ENCODE measurements around the gene ASAP3. TPM values are rescaled to one million over a fixed set of nuclear protein-coding genes. Genes with fewer than 3 reads are reported as not detected.

Gene ASAP3
- total and polyA plus RNA-seq, 2 of the 4 experiments (the other 2 are of a cell fraction), result 18.6 to 18.8 TPM

- BruUV-seq (replicated peaks), result no TSS peak
- no peak overlapping the region for H2BK120ac ChIP-seq (ENCODE audit: low read depth, low read length)
- H3K18ac ChIP-seq (ENCODE audit: low read depth, low read length), result no peak overlapping the region
- peaks cover 57% of the 10 kb centered on the region for H3K36me3 ChIP-seq (ENCODE audit: control insufficient read depth, insufficient read depth, low read length)
- intact Hi-C loops (cut with micrococcal nuclease), result no loop called here
- ATAC-seq (ENCODE audit: low read depth) (no peak), DNase-seq (no peak)
- dilution Hi-C loops (cut with HindIII; ENCODE audit: low sequenced_read_pairs, unreplicated experiment), result no loop called here
- no peaks in the 10 kb centered on the region for H3K9me3 ChIP-seq (ENCODE audit: control insufficient read depth, insufficient read depth, low read length)
- no peak overlapping the region for H3K23ac ChIP-seq (ENCODE audit: low read depth, low read length)
- H3K9ac ChIP-seq (ENCODE audit: low read depth, low read length), result no peak overlapping the region
- no peak overlapping the region for H4K91ac ChIP-seq (ENCODE audit: insufficient read depth, low read depth, low read length)
- H2BK5ac ChIP-seq (ENCODE audit: low read depth, low read length, poor library complexity, severe bottlenecking), result no peak overlapping the region
- no peaks in the 10 kb centered on the region for H3K9me1 ChIP-seq (ENCODE audit: insufficient read depth, low read length)
- no peak overlapping the region for H2AK9ac ChIP-seq (replicated peaks; ENCODE audit: low read depth, low read length, poor library complexity)
- no peak overlapping the region for H2AFZ ChIP-seq (replicated peaks; ENCODE audit: low read length, poor library complexity)
- H4K8ac ChIP-seq (ENCODE audit: low read depth in 2 of 2, low read length in 2 of 2), result no peak overlapping the region
- no peaks in the 10 kb centered on the region for H3K27me3 ChIP-seq (ENCODE audit: control insufficient read depth, insufficient read depth, low read length)
- no peak overlapping the region for H3K4me2 ChIP-seq (ENCODE audit: low read depth, low read length)
- in situ Hi-C loops (cut with MboI; ENCODE audit: low sequenced_read_pairs), result no loop called here
- H3K27ac ChIP-seq (ENCODE audit: insufficient read depth, low read length), result no peak overlapping the region
- no peak overlapping the region for H3K4me3 ChIP-seq (ENCODE audit: insufficient read depth, low read depth, low read length)
- H3K4ac ChIP-seq (ENCODE audit: low read depth, low read length), result no peak overlapping the region
- H2AK5ac ChIP-seq (ENCODE audit: low read depth, low read length), result no peak overlapping the region
- no peaks in the 10 kb centered on the region for H4K20me1 ChIP-seq (ENCODE audit: insufficient read depth, low read length)
- CTCF ChIA-PET, result no interaction called here
- no peak overlapping the region for H4K5ac ChIP-seq (ENCODE audit: low read depth, low read length)
- no peak overlapping the region for H2BK15ac ChIP-seq (ENCODE audit: low read depth, low read length)
- H3K4me1 ChIP-seq (ENCODE audit: control insufficient read depth, insufficient read depth, low read length), result no peaks in the 10 kb centered on the region
- H3K56ac ChIP-seq (ENCODE audit: extremely low read depth, insufficient read depth, low read length), result no peak overlapping the region
- H2BK20ac ChIP-seq (ENCODE audit: low read depth, low read length), result no peak overlapping the region
- H3K79me1 ChIP-seq (ENCODE audit: low read depth in 1 of 2, low read length in 2 of 2), result no peaks in the 10 kb centered on the region
- 75% methylated on average over 19 of the region's 49 CpGs; no CpG with 5 or more reads in 1 of the 2 experiments for WGBS, 2 experiments (ENCODE audit: extremely low coverage in 2 of 2, insufficient read length in 1 of 2)
- POLR2A ChIA-PET (ENCODE audit: unreplicated experiment), result interaction anchor here (0.5 kb wide), 1 partner anchor 13 kb away, joined by 4 read pairs; no protein-coding TSS in a partner anchor
- H3K14ac ChIP-seq (replicated peaks; ENCODE audit: low read depth, low read length), result no peak overlapping the region
- TF ChIP-seq FOS (IDR thresholded peaks at IDR 0.05; ENCODE audit: low read depth, low read length) (no peak), CHD1 (IDR thresholded peaks at IDR 0.05; ENCODE audit: low read depth, low read length) (no peak), MAZ (IDR thresholded peaks at IDR 0.05; ENCODE audit: borderline replicate concordance, low read depth, low read length) (no peak), MXI1 (IDR thresholded peaks at IDR 0.05; ENCODE audit: borderline replicate concordance, low read depth, low read length) (no peak), CEBPB (IDR thresholded peaks at IDR 0.05; ENCODE audit: low read depth, low read length) (no peak), NFE2L2 (IDR thresholded peaks at IDR 0.05; ENCODE audit: low read depth, low read length) (no peak), POLR2A (IDR thresholded peaks at IDR 0.05; ENCODE audit: low read depth, low read length) (no peak), RFX5 (IDR thresholded peaks at IDR 0.05; ENCODE audit: low read depth, low read length) (no peak), SMC3 (IDR thresholded peaks at IDR 0.05; ENCODE audit: low read depth, low read length) (no peak), RAD21 (IDR thresholded peaks at IDR 0.05; ENCODE audit: low read length) (no peak), RCOR1 (IDR thresholded peaks at IDR 0.05; ENCODE audit: insufficient replicate concordance, low read length) (no peak), MAFK (IDR thresholded peaks at IDR 0.05; ENCODE audit: low read depth, low read length) (no peak)
- TF ChIP-seq, protein P1, sequence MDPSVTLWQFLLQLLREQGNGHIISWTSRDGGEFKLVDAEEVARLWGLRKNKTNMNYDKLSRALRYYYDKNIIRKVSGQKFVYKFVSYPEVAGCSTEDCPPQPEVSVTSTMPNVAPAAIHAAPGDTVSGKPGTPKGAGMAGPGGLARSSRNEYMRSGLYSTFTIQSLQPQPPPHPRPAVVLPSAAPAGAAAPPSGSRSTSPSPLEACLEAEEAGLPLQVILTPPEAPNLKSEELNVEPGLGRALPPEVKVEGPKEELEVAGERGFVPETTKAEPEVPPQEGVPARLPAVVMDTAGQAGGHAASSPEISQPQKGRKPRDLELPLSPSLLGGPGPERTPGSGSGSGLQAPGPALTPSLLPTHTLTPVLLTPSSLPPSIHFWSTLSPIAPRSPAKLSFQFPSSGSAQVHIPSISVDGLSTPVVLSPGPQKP (IDR thresholded peaks at IDR 0.05; ENCODE audit: borderline replicate concordance, low read depth, low read length), result no peak
- TF ChIP-seq, protein P2, sequence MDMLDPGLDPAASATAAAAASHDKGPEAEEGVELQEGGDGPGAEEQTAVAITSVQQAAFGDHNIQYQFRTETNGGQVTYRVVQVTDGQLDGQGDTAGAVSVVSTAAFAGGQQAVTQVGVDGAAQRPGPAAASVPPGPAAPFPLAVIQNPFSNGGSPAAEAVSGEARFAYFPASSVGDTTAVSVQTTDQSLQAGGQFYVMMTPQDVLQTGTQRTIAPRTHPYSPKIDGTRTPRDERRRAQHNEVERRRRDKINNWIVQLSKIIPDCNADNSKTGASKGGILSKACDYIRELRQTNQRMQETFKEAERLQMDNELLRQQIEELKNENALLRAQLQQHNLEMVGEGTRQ (IDR thresholded peaks at IDR 0.05; ENCODE audit: low read depth, low read length), result no peak
- TF ChIP-seq, protein P3, sequence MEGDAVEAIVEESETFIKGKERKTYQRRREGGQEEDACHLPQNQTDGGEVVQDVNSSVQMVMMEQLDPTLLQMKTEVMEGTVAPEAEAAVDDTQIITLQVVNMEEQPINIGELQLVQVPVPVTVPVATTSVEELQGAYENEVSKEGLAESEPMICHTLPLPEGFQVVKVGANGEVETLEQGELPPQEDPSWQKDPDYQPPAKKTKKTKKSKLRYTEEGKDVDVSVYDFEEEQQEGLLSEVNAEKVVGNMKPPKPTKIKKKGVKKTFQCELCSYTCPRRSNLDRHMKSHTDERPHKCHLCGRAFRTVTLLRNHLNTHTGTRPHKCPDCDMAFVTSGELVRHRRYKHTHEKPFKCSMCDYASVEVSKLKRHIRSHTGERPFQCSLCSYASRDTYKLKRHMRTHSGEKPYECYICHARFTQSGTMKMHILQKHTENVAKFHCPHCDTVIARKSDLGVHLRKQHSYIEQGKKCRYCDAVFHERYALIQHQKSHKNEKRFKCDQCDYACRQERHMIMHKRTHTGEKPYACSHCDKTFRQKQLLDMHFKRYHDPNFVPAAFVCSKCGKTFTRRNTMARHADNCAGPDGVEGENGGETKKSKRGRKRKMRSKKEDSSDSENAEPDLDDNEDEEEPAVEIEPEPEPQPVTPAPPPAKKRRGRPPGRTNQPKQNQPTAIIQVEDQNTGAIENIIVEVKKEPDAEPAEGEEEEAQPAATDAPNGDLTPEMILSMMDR (conservative IDR thresholded peaks at IDR 0.05; ENCODE audit: low read depth, low read length), result no peak
Observed at GRCh38 chr1:23436520-23437354, 47.2 kb downstream of the ASAP3 start.
